GM21390 (cell line): ENCODE data around the gene PALD1.

Source experiments
- ATAC-seq: cut with Tn5 transposase; IDR thresholded peaks from one replicate; pipeline ENCODE4 v1.9.1; 2021; ENCODE audit not compliant: unreplicated experiment

The PALD1 gene

DNA sequence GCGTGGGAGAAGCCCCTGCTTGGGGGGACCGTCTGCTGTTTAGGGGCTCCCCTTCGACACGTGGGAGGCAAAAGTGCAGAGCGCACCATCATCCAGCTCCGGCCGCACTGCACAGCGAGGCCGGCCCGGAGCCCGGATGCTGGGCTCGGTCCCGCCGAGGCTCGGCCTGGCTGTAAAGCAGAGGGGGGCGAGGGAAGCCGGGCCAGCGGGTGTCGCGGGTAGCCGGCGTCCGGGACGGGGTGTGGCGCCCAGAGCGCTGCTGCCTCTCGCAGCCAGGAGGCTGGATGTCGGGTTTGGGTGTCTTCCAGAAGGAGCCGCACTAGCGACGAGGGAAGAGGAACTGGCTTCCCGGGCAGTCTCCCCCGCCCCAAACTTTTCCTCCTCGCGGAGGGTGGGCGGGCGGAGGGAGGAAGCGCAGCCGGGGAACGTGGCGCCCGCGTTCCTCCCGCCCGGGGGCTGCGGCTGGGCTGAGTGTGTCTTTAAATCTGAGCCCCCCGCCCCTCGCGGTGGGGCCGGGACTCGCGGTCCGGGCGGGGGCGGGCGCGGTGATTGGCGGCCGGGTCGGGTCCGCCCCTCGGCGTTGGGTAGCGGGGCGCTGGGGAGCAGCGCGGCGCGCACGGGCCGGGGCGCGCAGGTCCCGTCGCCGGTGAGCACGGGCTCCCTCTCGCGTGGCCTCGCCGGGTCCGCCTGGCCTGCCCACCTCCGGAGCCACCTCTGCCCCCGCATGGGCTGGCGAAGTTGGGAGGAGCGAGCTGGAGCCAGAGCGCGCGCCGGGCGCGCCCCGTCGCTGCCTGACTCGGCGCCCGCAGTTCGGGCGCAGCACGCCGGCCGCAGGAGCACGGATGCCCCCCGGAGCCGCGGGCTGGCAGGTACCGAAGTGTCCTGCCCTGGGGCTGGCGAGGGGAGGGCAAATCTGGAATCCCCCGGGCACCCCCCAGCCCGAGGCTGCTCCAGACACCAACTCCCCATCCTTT, at the start of gene PALD1:
TSS of gene PALD1 (plus strand) at position 577 of the 974 bp plus-strand sequence. CDS start 47,185 bp downstream, outside the sequence.
- no peak for ATAC-seq

GRCh38 chr10:70430493-70431445, 47.8 kb upstream of the PALD1 start:
- no peak for ATAC-seq

DNA sequence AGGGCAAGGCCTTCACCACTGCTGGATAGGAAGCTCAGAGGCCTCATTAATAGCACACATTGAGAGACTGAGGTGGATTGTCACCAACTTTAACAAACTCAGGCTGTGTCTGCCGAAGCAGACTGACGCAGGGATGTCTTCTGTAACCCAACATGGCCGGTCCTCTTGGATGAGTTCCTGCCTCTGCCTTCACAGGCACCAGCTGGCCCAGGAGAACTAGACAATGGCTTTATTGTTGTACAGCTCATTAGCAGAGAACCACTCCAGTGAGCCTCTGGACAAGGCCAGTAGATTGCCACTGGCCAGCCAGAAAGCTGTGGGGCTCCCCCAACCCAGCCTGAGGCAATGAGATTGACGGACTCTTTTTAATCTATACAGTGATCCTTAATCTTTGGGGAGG, 46.5 kb upstream of the PALD1 start:
- ATAC-seq, result no peak

GRCh38 chr10:70432561-70433263, 45.9 kb upstream of the PALD1 start:
- ATAC-seq, result no peak

GRCh38 chr10:70433581-70434280, 44.8 kb upstream of the PALD1 start:
- ATAC-seq, result no peak

GRCh38 chr10:70435241-70436085, 43.1 kb upstream of the PALD1 start:
- ATAC-seq, result no peak

GRCh38 chr10:70437721-70438120, 40.8 kb upstream of the PALD1 start:
- ATAC-seq, result no peak

DNA sequence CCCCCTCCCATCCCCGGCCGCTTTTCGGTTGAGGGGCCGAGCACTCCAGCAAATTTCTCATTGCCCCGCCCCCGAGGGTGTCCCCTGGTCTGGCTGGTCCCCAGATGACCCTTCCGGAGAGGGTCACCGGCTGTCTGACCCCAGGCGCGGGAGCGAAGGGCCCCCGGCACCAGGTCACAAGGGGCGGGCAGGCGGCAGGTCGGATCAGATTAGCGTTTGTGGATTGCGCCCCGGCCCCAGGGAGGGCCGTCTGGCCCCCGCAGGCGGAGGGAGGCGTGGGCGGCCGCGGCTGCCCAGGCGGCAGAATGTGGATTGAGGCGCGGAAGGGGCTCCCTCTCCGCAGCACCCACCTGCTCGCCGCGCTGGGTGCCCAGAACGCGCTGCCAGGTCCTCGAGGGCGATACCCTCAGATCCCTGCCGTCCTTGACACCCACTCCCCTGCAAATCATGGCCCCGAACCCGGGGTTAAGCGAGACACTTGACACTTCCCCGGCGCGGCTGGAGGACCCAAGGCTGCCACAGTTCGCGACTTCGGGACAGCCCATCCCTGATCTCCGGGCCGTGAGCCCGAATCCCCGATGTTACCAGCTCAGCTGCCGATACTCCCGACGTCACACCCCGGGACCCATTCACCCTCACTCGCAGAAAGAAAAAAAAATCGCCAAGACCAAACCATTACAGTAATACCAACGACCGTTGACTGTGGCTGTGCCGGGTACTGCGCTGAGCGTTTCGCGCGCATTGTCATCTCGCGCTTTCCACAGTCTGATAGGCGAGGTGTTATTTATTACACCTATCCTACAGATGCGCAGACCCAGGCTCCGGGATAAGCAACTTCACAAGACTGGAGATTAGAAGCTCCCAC, 38.0 kb upstream of the PALD1 start:
- ATAC-seq, result no peak

GRCh38 chr10:70441161-70441894, 37.2 kb upstream of the PALD1 start, which contains the start of gene NODAL:
Gene NODAL, minus strand, starts transcription at chr10:70441681. Its CDS starts 14 bp downstream, at chr10:70441667.
- no peak for ATAC-seq

DNA sequence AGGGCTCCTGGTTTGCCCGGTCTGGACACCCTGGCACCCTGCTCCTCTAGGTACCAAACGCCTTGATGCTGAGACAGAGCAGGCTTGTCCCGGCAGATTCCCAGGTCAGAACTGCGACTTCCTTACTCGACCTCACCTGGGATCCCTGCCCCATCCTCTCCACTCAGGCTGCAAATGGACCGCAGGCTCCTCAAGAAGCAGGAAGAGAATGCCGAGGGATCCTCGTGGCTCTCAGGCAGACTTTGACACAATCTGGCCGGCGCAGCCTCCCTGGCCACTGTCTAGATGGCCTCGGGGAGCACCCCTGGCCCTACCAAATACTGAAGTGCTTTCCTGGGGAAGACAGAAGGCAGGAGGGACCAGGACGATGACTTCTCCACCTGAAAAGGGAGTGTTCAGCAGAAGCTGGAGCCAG, 36.7 kb upstream of the PALD1 start:
- ATAC-seq, result no peak

DNA sequence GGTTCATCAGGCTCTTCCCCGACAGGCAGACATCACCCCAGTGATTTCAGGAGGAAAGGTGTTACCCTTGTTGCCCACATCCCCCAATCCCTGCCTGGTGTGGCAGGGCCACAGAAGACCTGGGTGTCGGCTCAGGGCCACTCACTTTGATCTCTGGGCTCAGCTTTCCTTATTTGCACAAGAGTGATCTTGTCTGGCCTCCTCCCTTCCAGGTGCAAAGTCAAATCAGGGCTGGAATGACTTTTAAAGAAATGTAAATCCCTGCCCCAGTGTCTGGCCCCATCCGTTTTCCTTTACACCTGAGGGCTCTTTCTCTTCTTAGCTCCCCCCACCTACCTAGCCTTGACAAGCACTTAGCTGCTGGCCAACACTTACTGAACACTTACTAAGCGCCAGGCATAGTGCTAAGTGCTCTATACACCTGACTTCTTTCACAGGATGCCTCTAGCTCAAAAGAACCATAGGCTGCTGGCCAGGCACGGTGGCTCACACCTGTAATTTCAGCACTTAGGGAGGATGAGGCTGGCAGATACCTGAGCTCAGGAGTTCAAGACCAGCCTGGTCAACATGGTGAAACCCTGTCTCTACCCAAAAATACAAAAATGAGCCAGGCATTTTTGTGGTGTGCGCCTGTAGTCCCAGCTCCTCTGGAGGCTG, 36.1 kb upstream of the PALD1 start:
- no peak for ATAC-seq

- ATAC-seq, result no peak
Measured at GRCh38 chr10:70444744-70445143, 33.8 kb upstream of the PALD1 start.

DNA sequence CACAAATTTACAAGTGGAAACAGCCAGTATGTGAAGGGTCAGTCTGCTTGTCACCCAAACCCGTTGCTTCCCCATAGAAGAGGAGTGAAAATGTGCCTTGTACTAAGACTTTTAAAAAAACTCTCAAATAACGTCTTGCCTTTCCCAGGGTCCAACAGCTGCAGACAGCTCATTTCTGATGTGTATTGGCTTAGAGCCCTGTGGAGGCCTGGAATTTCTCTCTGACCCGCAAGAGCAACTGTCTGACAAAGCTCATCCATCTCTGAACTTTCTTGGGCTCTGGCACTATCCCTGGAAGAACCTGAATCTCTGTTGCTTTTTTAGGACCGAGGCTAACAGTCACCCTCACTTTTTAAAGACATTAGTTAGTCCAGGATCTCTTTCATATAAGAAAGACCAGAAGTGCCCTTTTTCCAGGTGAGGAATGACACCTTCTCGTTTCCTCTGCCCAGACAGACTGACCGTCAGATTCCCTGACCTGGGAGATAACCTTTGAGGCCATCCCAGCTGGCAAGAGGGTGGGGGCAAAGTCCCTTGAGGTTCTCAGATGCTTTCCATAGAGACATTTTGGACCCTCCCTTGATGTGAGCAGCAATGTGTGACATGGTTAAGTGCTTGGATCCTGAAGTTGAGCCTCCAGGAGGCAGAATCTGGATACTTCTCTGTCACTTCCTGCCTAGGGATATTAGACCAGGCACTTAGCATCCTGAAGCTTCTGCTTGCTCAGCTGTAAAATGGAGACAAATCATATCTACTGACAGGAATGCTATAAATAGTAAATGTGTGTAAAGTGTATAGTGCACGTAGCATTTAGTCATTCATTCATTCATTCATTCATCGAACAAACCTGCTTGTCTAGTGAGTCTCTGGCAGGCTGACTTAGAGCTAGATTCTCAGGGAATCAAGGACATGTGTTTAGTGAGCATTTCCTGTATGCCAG, 32.6 kb upstream of the PALD1 start:
- no peak for ATAC-seq

- ATAC-seq, result no peak
Measured at GRCh38 chr10:70448236-70448635, 30.3 kb upstream of the PALD1 start.

DNA sequence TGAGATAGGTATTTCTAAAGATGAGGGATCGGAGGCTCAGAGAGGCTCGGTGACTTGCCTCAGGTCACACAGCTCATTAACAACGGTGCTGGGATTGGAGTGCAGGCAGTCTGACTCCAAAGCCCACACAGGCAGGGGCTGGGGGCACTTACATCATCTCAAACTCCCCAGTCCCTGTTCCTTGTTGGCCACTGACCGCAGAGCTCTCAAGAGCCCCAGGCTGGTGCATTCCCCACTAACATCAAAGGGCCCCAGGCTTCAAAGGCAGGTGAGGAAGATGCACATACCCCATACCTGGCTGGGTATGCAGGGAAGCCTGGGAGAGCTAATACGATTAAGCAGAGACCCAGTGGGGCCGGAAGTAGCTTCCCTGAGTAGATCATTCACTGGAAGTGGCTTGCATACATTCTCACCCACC, 23.3 kb upstream of the PALD1 start:
- ATAC-seq, result no peak

DNA sequence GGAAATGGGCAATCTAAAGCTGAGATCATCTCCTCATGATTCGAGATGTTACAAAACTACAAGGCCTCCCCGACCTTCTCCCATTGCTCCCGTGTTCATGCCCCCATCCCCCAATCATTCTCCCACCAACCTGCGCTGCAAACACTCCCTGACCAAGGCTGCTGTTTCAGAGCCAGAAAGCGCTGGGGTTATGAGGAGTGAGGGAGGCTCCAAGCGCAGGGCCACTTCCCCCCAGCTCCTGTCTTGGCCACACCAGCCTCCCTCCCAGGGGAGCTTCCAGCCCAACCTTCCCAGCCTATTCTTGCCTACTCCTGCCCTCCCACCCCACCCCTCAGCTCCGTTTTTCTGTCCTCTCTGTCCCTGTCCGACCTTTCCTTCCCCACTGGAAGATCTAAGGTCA, 22.4 kb upstream of the PALD1 start:
- ATAC-seq, result no peak
